GM18502 (cell line): Measurements from ENCODE around the gene PRKAA2.
"Not testable (repeated sequence)": the region's sequence is repeated elsewhere in the genome, so short reads cannot be mapped to it uniquely, and the experiment has no call there.

Source experiments
- ATAC-seq: cut with Tn5 transposase; IDR thresholded peaks from one replicate; pipeline ENCODE4 v1.9.1; 2021; ENCODE audit warnings: mild to moderate bottlenecking; ENCODE audit not compliant: unreplicated experiment, poor library complexity

Gene PRKAA2

DNA sequence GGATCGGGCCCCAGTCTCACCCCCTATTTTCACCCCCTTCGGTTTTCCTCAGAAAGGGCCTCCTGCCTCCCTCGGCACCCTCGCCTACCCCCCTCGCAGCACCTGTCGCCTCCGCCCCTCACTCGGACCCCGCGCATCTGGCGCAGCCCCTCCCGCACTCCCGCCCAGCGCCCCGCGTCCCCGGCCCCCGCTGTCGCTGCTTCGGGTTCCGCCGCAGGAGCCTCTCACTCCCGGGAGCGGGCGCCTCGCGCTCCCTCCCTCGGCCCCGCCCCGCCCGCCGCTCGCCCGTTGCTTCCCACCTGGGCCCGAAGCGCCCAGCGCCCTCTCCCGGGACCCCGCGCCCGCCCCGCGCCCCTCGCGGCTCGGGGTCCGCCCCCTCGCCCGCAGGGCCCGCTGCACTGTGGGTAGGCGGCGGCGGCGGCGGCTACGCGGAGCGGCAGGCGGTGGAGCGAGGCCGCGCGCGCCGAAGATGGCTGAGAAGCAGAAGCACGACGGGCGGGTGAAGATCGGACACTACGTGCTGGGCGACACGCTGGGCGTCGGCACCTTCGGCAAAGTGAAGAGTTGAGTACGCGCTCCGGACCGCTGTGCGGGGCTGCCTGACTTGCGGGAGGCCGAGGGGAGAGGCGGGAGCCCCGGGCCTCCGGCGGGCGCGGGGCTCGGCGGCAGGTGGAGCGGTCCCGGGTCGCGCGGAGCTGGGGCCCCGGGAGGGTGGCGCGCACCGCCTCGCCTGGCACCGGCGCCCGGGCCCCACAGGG is at the start of gene PRKAA2:
Gene PRKAA2 (plus strand): TSS at position 396 of the 758 bp plus-strand sequence. CDS start 74 bp downstream, at position 470.
- no peak for ATAC-seq

DNA sequence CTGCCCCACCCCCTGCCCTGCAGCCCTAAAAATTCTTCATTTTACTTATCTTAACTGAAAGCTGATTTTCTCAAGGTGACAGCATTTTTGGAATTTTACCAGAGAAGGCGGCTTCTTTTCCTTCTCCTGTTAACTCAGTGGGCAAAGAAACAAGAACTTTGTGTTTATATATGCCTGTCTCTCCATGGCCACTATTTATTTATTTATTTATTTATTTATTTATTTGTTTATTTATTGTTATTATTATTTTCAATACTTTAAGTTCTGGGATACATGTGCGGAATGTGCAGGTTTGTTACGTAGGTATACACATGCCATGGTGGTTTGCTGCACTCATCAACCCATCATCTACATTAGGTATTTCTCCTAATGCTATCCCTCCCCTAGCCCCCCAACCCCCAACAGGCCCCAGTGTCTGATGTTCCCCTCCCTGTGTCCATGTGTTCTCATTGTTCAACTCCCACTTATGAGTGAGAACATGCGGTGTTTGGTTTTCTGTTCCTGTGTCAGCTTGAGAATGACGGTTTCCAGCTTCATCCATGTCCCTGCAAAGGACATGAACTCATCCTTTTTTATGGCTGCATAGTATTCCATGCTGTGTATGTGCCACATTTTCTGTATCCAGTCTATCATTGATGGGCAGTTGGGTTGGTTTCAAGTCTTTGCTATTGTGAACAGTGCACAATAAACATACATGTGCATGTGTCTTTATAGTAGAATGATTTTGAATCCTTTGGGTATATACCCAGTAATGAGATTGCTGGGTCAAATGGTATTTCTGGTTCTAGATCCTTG is 49.5 kb upstream of the PRKAA2 start:
- not testable (repeated sequence) for ATAC-seq

DNA sequence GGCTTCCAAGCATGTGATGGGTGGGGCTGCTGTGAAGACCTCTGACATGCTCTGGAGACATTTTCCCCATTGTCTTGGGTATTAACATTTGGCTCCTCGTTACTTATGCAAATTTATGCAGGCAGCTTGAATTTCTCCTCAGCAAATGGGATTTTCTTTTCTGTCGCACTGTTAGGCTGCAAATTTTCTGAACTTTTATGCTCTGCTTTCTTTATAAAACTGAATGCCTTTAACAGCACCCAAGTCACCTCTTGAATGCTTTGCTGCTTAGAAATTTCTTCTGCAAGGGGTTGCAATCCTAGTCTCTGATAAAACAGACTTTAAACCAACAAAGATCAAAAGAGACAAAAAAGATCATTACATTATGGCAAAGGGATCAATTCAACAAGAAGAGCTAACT is 35.0 kb upstream of the PRKAA2 start:
- ATAC-seq: not testable (repeated sequence)

DNA sequence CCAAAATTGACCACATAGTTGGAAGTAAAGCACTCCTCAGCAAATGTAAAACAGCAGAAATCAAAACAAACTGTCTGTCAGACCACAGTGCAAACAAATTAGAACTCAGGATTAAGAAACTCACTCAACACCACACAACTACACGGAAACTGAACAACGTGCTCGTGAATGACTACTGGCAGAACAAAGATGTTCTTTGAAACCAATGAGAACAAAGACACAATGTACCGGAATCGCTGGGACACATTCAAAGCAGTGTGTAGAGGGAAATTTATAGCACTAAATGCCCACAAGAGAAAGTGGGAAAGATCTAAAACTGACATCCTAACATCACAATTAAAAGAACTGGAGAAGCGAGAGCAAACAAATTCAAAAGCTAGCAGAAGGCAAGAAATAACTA is 34.3 kb upstream of the PRKAA2 start:
- not testable (repeated sequence) for ATAC-seq

DNA sequence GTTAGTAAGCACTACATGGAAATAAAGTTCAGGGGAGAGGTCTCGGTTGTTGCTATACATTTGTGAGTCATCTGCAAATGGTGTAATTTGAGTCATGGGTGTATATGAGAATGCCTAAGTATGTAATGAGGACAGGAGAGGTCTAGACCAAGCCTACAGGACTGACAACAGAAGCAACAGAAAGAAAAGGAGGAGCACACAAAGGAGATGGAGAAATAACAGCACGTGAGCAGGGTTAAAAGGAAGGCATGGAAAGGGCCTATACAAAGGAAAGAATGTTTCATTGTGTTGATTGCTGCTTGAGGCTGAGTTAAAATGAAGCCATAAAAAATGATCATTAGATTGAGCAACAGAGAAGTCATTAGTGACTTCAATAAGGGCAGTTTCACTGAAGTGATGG is 28.0 kb upstream of the PRKAA2 start:
- no peak for ATAC-seq

DNA sequence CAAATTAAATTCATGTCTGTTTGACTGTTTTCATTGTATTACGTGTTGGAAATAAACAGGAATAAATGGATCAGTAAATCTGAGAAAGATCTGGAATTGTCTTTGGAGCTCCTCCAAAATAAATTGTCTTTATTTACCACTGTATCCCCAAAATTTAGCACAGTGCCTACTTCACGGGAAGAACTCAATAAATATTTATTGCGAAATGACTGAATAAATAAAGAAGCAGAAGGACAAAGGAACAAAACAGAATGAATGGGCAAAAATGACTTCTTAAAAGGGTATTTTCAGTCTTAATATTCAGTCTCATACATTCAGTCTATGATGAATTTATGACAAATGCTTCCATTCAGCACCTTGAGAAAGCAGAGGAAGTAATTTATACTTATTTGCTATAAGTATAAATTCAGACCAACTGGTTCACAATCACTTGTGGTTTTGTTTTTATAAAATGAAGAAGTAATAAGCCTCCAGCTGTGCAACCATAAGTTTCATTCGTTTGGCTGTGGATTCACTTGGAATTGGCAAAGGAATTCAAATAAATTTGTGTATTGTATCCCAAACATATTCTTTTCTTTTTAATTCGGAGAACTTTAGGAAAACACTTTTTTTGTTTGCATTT is 19.2 kb upstream of the PRKAA2 start:
- ATAC-seq: no peak

DNA sequence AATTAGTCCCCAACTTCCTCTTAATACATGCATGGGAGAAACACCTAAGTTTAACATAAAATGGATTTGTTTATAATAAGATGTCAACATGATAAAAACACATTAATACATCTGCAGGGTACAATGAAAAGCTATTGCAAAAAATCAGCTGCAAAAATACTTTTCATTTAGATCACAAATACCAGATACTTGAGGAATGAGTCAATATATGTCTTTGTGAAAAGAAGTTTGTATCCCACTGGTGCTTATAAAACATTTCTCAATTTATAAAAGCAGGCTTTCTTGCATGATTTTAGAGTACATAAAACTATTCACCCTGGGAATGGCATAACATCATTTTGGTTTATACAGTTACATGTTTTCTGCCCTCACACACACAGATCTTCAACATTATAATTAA is 18.6 kb upstream of the PRKAA2 start:
- no peak for ATAC-seq

DNA sequence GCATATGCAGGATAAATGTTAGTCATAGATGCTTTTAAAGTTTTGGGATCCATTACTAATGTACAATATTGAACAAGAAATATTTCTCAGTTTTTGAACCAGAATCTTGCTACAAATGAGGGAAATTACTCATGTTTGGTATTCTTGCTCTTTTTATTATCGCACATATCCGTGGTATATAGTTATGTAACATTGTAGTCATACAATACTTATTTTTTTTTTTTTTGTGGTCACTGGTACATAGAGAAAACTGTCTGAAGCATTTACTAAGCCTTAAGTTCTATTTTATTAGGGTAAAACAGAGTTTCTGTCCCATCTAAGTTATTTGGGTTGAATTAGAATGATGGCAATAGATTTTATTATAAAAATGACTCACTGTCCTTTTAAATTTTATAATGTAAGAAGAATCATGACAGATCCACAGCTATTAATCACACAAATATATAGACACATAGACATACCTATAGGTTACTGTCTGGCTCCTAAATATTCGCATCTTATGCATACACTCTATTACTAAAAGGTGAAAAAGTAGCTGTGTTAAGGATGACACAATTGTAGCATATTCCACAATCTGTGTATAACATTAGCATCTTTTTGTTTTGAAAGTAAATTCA is 18.0 kb upstream of the PRKAA2 start:
- no peak for ATAC-seq

DNA sequence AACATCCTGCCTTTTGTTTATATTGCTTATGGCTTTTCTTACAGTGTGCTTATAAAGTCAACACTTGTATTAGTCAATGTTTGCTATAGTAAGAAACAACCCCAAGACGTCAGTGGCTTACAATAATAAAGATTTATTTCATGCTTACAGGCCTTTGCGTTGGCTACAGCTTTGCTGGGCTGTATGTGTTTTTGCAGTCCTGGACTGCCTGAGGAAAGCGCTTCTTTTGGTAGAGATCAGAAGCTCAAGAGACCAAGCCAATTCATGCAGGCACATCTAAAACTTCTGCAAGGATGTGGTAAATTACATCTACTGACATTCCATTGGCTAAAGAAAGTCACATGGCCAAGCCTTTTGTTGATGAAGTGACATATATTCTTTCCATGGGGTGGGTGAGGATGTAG is 17.5 kb upstream of the PRKAA2 start:
- ATAC-seq: no peak

DNA sequence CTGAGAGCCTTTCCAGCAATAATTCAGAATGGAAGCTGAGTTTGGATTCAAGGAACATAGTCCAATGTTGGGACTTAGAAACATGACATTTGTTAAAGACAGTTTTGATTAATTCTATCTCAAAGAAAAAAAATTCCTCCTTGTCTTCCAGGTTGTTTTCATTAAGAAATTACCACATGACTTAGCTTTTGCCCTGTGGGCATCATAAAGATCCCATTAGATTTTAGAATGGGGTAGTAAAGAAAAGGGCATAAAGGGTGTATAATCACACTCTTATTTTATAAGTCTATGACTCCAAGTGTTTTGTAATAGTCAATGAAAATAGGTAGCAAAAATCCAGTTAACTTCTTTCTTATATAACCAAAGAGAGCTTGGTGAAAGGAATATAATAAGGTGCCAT is 14.3 kb upstream of the PRKAA2 start:
- ATAC-seq: no peak

DNA sequence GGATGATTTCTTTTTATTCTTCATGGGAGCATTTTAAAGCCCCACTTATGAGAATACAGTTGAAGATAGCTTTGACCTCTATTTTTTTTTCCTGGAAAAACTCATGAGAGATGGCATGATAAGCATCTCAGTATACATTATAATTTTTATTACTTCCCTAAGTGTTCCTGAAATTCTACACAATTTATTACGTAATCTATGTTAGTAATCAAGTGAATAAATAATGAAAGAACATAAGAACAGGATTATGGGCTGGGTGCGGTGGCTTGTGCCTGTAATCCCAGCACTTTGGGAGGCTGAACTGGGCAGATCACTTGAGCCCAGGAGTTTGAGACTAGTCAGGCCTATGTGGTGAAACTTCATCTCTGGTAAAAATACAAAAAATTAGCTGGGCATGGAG is 13.2 kb upstream of the PRKAA2 start:
- no peak for ATAC-seq

DNA sequence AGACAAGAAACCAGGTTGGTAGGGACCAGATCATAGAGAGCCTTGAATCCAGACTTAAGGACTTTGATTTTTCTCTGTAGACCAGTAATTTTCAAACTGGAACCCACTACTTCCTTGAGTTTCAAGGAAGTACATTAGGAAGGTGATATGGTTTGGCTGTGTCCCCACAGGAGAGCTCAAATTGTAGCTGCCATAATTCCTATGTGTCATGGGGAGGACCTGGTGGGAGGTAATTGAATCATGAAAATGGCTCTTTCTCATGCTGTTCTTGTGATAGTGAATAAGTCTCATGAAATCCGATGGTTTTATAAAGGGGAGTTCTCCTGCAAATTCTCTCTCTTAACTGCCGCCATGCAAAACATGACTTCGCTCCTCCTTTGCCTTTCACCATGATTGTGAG is 10.1 kb upstream of the PRKAA2 start:
- no peak for ATAC-seq

DNA sequence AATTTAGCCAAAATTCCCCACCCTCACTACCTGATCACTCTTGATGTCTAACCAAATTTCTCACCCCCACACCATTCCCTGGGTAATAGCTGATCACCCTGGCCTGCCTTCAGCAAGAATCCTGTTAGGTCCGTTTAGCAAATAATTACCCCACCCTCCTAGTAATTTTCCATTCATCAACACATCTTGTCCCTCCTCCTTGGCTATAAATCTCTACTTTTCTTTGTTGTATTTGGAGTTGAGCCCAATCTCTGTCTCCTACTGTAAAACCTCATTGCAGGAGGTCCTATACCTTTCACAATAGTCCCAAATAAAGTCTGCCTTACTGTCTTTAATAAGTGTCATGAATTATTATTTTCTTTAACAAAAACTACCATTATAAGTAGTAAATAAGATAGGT is 6.9 kb upstream of the PRKAA2 start:
- no peak for ATAC-seq

DNA sequence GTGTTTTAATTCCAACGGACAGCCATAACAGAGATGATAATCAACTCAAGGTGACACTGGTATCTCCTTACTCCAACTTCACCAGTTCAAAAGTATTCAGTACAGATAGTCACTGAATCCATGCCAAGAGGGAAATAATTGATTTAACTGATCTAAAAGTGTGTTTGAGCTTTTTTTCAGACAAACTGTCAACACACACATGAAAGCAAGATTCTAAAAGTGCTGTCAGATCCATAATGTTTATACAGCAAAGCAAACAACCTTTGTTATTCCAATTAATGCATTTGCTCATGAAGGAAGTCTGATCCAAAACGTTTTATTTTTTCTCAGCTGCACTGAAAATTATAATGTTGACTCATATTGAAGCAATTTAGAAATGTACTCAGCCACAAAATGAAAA is 5.9 kb upstream of the PRKAA2 start:
- no peak for ATAC-seq

DNA sequence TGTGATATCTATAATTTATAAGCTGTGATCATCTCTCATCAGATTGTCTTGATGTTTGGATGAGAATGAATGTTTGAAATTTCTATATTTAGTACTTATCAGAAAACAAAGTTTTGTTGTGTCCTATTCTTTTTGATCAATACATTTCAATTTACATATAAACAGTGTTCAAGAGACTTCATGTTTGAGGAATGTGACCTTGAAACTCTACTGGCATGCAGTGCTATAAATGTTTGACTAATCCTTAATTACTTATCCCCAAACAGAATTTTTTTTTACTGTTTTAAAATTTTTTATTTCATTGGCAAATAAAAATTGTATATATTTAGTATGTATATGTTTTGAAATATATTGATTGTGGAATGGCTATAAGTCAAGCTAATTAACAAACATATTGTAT is 1.5 kb upstream of the PRKAA2 start:
- no peak for ATAC-seq

DNA sequence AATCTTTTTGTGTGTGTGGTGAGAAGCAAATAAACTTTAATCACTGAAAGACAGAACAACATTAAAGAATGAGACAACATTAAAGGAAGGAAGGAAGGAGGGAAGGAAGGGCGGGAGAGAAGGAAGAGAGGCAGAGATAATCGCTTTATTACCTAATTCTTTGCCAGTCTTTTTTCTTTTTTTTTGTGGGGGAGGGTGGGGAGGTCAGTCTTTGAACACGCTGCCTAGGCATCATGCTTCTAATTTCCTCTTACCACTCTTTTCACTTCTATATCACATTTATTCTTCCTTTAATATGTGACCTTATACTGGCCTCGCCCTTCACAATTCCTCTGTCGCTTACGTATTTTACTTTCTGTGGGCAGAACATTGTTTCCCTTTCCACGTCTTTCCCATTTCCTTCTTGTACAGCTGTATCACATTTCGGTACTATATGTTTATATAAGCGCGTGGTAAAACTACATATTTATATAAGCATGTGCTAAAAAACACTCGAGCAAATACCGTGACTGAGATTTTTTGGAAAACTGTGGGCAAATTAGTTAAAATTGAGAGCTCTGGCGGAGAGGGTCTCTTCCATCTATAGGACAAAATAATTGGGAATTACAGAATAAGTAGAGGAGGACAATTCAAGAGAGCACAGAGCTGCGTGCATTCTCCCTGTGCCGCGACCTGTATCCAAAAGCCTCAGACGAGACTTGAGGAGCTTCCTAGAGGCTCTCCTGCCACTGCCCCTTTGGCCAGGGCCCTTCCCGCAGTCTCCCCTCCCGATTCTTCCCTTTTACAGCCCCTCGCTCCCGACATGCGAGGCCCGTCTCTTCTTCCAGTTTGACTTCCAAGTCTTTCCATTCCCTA is 823 bp upstream of the PRKAA2 start:
- no peak for ATAC-seq

DNA sequence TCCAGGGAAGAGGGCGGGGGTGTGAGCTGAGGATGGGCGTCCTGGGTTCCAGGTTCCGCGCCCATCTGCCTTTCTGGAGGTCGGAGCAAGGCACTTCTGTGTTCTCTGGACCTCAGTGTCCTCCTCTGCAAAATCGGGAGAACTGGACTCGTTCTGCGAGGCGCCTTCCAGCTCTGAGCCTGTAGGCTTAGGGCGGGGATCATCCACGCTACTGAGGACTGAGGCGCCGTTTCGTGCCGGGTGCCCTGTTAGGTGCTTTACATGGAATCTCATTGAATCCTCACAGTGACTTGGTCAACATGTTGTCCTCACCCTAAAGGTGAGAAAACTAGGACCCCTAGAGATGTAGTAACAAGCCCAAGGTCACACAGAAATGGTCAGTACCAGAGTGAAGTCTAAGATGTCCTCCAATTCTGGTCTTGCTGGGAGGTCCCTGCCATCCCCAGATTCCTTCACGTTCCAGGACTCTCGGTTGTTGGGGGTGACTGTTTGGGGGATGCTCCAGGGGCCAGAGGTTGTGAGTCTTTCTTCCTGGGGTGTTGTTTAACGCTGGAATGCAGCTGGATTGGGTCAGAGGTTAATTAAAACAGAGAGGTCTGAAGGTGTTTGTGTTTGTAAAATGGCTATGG is 677 bp downstream of the PRKAA2 start:
- ATAC-seq: no peak

DNA sequence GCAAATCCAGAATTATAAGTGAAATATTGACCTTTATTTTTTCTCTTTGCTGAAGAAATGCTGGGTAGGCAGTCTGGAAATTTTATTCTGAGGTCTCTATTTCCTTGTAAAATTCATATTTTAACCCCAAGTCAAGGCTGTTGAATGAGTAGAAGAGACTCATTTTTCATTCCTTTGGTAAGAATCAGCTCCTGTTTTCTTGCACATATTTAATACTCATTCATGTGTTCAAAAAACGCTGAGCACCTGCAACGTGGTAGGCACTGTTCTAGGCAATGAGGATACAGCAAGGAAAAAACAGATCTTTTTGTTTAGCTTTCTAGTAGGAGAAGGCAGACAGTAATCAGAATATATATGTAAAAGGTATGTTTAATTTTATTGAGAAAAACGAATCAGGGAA is 1.5 kb downstream of the PRKAA2 start:
- no peak for ATAC-seq

DNA sequence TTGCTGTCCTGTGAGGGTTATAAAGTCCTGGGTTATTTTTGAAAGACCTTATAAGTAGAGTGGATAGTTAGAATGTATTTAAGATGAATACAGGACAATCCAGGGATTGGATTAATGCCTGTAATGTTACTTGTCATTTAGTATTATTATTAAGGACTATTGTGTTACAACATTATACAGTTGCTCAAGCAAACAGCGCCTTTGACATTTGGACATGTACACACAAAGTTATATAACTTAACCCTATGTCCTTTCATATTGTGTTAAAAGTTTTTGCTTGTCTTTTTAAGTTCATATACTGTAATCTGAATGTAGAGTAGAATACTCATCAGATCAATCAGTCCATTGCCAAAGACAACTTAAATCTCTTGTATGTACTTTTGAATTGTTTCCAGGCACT is 2.0 kb downstream of the PRKAA2 start:
- ATAC-seq: no peak

DNA sequence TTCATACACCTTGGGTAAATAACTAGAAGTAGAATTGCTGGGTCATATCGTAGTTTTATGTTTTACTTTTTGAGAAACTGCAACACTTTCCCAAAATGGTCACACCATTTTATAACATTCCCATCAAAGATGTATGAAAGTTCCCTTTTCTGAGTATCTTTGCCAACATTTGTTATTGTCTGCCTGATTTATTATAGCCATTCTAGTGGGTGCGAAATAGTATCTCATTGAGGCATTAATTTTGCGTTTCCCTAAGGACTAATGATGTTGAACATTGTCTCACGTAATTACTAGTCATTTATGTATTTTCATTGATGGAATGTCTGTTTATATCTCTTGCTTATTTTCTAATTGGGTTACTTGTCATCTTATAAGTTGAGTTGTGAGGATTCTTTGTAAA is 3.4 kb downstream of the PRKAA2 start:
- ATAC-seq: no peak
